HG03045 (cell line): Measurements from ENCODE around the gene PAFAH2.
"Not testable (repeated sequence)": the region's sequence is repeated elsewhere in the genome, so short reads cannot be mapped to it uniquely, and the experiment has no call there.

Source experiments
- ATAC-seq: cut with Tn5 transposase; IDR thresholded peaks from one replicate; pipeline ENCODE4 v1.9.1; 2021; ENCODE audit warnings: mild to moderate bottlenecking, moderate library complexity; ENCODE audit not compliant: unreplicated experiment

The PAFAH2 gene

GRCh38 chr1:25943511-25943910 lies 54.4 kb downstream of the PAFAH2 start:
- not testable (repeated sequence) for ATAC-seq

DNA sequence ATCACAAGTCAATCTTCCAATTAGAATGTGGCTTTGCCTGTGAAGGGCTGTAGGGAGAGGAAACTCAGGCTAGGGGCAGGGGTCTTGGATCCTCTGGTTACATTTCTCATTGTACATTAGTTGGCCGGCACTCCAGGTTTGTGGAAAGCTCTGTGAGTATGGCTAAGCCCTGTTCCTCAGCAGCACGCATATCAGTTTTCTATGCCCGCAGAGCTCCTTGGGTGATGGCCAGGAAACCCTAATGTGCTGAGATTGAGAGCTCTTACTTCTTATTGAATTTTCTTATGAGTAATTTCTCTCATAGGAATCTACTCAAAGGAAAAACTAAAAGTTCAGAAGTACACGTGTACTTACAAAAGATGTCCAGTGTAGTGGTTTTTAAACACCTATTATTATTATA lies 60.9 kb downstream of the PAFAH2 start:
- no peak for ATAC-seq

GRCh38 chr1:25933479-25934365 lies 64.1 kb downstream of the PAFAH2 start:
- no peak for ATAC-seq

DNA sequence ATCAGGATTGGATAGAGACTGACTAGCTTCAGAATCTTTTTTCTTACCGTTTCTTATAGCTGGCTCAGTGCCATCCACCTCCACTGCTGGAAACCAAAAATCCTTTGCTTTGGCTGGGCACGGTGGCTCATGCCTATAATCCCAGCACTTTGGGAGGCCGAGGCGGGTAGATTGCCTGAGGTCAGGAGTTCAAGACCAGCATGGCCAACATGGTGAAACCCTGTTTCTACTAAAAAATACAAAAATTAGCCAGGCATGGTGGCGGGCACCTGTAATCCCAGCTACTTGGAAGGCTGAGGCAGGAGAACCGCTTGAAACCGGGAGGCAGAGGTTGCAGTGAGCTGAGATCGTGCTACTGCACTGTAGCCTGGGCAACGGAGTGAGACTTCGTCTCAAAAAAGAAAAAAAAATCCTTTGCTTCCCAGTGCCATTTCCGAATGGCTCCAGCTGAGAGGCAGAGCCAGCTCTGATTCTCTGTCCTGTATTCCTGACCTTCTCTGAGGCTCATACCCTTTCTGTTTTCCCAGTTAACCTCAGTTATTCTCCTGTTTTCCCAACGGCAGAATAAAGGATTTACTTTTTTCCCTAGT lies 65.0 kb downstream of the PAFAH2 start:
- ATAC-seq: not testable (repeated sequence)

DNA sequence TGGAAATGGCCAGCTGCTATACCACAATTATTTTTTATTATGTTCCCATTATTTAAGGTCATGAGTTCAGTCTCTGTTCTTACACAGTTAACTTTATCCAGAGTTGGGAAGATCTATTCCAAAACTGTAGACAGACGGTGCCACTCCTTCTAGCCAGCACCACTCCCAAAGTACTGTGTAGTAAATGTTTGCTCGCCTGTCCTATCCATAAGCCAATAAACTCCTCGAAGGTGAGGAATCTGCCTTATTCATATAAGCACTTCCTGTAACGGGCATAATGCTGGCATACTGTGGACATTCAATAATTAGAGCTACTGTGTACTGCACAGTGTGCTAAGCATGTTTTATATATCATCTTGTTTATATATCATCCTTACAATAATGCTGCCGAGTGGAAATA lies 65.5 kb downstream of the PAFAH2 start:
- ATAC-seq: no peak

DNA sequence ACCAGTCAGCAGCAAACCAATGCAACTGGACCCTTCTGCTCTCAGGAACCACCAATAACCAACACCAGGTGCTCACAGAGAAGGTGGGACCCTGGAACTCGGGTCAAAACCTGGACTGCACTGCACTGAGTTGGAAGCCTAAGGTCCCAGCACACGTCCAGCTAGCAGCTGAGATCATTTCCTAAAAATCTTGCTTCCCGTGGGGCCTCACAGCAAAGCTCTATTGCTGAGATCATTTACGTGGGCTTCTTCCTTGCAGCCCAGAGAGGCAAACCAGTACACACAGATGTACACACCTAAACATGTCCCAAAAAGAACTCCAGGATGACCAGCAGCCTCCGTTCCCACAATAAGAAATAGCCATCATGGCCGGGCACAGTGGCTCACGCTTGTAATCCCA lies 68.8 kb downstream of the PAFAH2 start:
- no peak for ATAC-seq

GRCh38 chr1:25927521-25928265 lies 70.2 kb downstream of the PAFAH2 start:
- ATAC-seq: no peak

GRCh38 chr1:25926731-25927496 lies 70.9 kb downstream of the PAFAH2 start:
- no peak for ATAC-seq

GRCh38 chr1:25924454-25924853 lies 73.4 kb downstream of the PAFAH2 start:
- no peak for ATAC-seq

DNA sequence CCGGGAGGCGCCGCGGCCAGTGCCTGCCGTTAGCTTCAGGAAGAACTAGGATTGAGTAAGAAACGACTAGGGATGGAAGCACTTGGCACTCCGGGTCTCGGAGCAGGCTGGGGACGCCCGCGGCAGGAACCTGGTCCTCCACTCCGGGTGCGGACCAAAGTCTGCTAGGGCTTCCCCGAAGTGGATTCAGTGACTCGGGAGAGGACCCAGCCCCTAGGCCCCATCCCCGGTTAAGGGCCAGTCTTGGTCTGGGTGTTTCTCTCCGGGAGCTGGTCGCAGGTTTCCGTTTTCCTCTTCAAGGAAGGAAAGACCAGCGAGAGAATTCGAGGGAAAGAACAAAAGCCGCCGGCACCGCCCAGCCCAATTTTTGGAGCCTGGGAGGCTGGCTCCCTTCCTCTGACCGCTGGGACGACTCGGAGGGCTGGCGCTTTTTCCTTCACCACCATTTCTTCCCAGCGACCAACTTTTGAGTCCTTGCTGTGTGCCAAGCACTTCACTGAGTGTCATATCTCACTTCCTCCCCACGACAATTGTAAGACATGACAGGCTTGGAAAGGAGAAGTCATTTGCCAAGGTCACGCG lies 74.8 kb downstream of the PAFAH2 start:
- no peak for ATAC-seq

DNA sequence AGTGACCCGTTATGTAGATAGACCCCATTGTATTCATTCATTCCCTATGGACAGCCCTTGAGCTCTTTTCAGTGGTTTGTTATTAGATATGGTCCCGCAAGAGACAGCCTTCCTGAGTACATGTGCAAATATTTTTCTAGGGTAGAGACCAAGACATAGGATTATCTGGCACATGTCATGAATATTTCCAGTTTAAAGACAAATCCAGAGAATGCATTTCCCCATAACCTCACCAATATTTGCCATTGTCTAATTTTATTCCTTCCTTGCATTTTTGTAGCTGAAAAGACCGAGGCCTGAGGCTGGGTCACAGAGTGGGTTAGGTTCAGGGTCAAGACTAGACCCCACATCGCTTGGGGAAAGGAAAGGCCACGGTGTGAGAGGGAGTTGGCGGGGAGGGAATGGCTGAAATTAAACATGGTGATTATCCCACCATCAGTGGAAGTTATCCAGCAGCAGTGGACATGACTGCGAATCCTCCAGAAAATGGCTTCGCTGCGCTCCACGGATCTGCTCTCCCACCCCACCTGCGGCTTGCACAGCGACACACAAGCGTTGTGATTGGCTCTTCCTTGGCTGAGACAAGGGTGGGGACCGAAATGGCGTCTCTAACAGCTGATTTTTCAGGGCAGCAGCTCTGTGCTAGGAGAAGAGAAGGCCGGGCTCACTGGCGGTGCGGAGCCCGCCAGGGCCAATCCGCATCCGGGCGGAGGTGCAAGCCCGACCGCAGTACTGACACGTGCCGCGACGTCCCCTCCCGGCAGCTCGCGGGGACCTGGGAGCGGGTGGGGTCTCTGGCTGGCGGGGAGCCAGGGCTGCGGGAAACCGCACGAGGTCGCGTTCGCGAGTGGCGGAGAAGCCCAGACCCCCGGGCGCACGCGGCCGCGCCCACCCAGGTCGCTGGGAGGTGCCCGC lies 75.5 kb downstream of the PAFAH2 start:
- ATAC-seq: no peak

- no peak for ATAC-seq
Measured at GRCh38 chr1:25918615-25919014, 79.2 kb downstream of the PAFAH2 start.

DNA sequence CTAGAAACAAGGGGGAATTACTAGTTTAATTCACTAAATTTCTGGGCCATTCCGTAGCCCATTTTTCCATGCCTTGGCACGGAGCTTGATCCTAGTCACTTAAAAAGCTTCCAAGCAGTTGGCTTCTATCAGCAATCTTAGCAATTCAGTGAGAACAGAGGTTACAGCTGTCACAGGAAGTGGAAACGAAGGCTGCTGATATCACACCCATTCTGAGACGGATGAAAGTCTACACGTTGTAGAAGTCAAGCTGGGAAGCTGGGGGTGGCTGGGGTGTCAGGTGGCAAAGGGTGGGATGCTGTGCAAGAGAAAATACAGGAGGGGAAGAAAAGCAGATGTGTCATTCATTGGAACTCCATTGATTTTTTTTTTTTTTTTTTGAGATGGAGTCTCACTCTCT lies 79.9 kb downstream of the PAFAH2 start:
- ATAC-seq: no peak

DNA sequence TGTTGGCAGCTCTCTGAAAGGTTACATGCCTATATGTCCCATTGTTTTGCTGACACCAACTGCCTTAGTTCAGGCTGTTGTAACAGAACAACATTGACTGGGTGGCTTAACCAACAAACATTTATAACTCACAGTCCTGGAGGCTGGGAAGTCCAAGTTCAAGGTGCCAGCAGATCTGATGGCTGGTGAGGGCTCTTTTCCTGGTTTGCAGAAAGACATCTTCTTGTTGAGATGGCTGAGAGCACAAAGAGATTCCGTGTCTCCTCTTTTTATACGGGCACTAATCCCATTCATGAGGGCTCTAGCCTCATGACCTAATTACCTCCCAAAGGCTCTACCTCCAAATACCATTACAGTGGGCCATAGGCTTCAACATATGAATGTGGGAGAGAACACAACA lies 81.4 kb downstream of the PAFAH2 start:
- ATAC-seq: no peak

DNA sequence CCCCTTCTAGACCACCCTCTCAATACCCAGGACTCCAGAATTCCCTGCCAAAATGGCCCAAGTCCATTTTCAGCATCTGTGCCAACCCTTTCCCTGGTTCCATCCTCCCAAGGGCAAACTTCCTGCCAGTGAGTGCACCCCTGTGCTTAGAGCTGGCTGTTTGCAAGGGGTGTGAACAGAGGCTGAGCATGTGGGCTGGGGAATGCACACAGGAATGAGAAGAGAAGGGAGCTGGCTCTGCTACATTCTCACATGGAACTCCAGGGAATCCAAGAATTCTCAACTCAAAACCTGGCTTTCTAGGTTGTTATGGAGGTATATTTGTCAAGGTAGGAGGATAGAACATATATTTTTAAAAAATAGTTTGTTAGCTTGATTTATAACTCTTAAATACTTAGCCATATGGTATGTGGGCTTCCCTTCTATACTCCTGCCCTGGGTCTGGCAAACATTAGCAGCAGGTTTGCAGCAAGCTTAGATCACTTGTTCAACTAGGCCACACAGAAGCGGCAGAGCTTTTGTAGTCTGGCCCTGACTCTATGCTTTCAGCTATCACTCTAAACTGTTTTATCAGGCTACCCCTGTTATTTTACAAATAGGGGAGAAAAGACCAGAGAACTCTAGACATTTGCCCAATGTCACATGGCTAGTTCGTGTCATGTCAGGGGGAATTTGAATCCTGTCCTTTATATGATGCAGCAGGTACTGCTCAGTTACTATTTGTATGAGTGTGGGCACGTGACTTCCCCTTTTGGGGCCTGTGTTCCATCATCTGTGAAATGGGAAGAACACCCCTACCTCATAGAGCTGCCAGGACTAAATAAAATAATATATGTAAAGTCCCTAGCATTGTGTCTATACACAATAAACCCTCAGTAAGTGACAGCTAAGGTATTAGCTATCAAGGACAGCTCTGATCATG lies 83.5 kb downstream of the PAFAH2 start:
- ATAC-seq: no peak

GRCh38 chr1:25913206-25913605 lies 84.7 kb downstream of the PAFAH2 start:
- ATAC-seq: no peak

GRCh38 chr1:25912076-25912831 lies 85.6 kb downstream of the PAFAH2 start:
- ATAC-seq: no peak

GRCh38 chr1:25911162-25911561 lies 86.7 kb downstream of the PAFAH2 start:
- ATAC-seq: no peak
